Retinal pigment epithelial cell (primary cell): ENCODE results near the gene PIF1.

ENCODE experiments used
- DNase-seq: peaks from one replicate; pipeline ENCODE4 v3.0.0-alpha.2; 2010; ENCODE audit warnings: low read depth
- H3K4me3 ChIP-seq: 2 replicates; pipeline ENCODE4 v1.5.1; 2011; ENCODE audit warnings: mild to moderate bottlenecking, low read length, control low read depth, moderate library complexity
- TF ChIP-seq, protein P1 (sequence below): conservative IDR thresholded peaks from 2 replicates; pipeline ENCODE4 v1.5.1; 2011; ENCODE audit warnings: low read depth, low read length, control low read depth, inconsistent platforms

Gene PIF1

DNA sequence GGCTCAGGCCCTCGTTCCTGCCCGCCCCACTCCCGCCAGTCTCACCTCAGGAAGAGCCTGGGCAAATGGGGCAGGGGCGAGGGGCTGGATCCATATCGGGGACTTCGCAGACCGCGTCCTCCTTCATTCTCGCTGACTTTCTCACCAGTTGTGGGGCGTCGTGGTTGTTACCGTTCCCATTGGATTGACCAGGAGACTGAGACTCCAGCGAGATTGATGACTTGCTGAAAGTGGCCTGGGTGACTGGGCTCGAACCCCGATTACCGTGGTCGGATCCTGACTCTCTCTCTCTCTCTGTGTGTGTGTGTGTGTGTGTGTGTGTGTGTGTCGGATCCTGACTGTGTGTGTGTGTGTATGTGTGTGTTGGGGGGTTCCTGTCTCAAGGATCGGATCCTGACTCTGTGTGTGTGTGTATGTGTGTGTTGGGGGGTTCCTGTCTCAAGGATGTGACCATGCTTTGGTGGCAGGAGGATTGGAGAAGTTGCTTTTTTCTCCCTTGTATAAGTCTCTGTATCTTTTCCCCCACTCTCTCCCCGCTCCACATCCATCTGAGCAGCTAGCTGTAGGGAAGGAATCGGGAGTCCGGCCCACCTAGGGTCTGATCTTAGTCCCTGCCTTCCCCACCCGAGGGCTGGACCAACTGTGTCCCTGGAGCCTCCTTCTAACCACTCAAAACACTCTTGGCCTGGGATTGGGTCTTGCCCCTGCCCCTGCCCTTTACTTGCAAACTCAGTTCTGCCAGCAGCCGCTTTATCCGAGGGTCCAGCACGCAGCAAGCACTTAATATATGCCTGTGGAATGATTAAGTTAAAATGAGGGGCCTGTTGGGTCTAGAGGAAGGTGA is 16.9 kb upstream of the PIF1 start:
- TF ChIP-seq, protein P1, sequence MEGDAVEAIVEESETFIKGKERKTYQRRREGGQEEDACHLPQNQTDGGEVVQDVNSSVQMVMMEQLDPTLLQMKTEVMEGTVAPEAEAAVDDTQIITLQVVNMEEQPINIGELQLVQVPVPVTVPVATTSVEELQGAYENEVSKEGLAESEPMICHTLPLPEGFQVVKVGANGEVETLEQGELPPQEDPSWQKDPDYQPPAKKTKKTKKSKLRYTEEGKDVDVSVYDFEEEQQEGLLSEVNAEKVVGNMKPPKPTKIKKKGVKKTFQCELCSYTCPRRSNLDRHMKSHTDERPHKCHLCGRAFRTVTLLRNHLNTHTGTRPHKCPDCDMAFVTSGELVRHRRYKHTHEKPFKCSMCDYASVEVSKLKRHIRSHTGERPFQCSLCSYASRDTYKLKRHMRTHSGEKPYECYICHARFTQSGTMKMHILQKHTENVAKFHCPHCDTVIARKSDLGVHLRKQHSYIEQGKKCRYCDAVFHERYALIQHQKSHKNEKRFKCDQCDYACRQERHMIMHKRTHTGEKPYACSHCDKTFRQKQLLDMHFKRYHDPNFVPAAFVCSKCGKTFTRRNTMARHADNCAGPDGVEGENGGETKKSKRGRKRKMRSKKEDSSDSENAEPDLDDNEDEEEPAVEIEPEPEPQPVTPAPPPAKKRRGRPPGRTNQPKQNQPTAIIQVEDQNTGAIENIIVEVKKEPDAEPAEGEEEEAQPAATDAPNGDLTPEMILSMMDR = no peak
- peak overlapping the region; percentile 82 for H3K4me3 ChIP-seq
- DNase-seq = no peak

DNA sequence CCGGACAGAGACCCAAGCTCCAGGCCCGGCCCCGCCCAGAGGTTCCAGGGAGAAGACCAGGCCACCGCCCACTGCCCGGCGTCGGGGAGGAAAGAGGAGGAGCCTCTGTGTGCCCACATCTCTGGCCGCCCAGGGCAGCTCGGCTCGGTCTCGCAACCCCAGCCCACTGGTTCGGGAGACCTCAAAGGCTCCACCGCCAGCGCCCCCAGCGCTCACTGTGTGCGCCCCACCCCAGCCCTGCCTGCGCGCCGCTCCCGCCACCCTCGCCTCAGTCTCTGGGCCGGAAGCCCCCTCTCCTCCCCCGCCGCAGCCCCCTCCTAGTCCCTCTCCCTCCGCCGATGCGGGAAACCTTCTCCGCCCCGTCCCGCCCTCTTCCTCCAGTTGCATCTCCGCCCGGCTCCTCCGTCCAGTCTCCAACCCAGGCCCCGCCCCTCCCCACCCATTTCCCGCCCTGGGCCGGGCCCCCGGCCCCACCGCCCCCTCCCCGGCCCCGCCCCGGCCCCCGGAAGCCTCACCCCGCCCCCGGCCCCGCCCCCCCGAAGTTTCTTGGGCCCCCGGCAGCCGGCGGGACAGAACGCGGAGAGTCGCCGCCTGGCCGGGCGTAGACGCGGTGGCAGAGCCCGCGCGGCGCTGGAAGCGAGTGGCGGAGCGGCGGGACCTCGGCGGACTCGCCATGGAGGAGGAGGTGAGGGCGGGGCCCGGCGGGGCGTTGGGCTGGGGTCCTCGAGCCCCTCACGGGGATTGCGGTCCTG is 16.1 kb upstream of the PIF1 start, which contains the start of gene PLEKHO2:
Gene PLEKHO2, plus strand, starts transcription at position 572 of the 752 bp plus-strand sequence. Its CDS starts 102 bp downstream, at position 674.
- H3K4me3 ChIP-seq = peak within 1 kb of the TSS; percentile 82
- peak; percentile 63 for DNase-seq
- TF ChIP-seq, protein P1 = no peak

DNA sequence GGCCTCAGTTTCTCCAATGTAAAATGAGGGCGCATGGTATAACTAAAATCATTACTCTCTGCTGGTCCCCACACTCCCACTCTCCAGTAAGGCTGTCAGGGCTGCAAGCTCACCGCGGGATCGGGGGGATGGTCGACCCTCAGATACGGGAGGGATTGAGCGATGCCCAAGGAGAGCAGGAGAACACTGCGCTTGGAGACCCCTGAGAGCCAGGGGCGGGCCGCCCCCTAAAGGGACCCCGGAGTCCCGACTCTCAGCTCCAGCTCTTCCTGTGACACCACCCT is 15.6 kb upstream of the PIF1 start:
- H3K4me3 ChIP-seq = peak overlapping the region; percentile 70
- no peak for DNase-seq
- TF ChIP-seq, protein P1 = no peak

DNA sequence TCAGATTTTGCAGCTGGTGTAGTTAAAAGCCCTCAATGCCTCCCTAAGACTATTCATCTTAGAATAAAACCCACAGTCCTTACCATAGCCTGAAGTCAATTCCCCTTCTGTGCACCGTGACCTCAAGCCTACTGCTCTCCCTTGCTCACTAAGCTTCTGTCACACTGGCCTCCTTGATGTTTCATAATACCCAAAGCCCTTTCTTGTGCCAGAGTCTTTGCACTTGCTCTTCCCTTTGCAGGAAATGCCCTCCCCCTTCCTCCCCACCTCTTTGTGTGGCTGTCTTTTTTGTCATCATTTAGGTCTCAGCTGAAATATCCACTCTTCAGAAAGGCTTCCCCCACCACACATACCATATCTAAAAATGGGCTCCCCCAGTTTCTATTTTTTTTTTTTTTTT is 12.1 kb upstream of the PIF1 start:
- H3K4me3 ChIP-seq = no peak overlapping the region
- no peak for DNase-seq
- TF ChIP-seq, protein P1 = no peak

DNA sequence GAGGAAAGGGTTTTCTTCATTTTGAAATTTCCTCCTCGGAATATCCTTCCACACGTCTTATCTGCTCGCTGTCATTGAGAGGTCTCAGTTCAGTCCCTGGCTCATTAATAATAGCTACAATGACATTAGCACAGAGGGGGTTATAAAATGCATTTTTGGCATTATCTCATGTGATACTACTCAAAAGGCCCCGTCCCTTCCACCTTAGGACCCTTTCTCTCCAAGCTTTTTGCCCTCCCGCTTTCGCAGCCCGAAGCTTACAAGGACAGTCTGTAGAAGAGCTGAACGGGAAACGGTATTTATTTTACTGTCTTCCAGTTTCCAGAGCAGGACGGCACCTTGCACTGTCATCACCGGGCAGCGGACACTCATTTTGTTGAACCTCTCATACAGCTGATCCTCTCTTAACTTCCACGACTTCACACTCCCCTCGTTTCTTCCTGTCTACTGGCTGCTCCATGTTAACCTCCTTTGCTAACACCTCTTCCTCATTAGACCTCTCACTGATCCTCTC is 10.6 kb upstream of the PIF1 start:
- TF ChIP-seq, protein P1 = no peak
- no peak overlapping the region for H3K4me3 ChIP-seq

DNA sequence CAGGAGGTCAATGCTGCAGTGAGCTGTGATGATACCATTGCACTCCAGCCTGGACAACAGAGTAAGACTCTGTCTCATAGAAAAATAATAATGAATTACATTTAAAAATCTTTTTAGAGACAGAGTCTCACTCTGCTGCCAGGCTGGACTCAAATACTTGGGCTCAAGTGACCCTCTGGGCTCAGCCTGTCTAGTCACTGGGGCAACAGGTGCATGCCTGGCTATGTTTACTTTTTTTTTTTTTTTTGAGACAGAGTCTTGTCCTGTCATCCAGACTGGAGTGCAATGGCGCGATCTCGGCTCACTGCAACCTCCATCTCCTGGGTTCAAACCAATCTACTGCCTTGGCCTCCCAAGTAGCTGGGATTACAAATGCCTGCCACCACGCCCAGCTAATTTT is 8.2 kb upstream of the PIF1 start:
- no peak for DNase-seq
- TF ChIP-seq, protein P1 = no peak
- no peak overlapping the region for H3K4me3 ChIP-seq

More for the DNA sequence above, 10.6 kb upstream of the PIF1 start:
- no peak for DNase-seq
